ENCODE data around the gene ABTB2.

The ABTB2 gene

GRCh38 chr11:34132261-34132965 lies 225.4 kb downstream of the ABTB2 start:
- ChIA-PET CTCF (interaction anchor here (0.5 to 1.3 kb wide), 3 partner anchors 10 to 397 kb away, joined by 3 to 4 read pairs (median 3); no protein-coding TSS in a partner anchor), POLR2A (ENCODE audit: low non-redundant PET) (no interaction called here)
- no peak for DNase-seq (ENCODE audit: low spot score)
- no peak overlapping the region for H3K27ac ChIP-seq
- TF ChIP-seq CTCF (conservative IDR thresholded peaks at IDR 0.05; ENCODE audit: low read depth): no peak

DNA sequence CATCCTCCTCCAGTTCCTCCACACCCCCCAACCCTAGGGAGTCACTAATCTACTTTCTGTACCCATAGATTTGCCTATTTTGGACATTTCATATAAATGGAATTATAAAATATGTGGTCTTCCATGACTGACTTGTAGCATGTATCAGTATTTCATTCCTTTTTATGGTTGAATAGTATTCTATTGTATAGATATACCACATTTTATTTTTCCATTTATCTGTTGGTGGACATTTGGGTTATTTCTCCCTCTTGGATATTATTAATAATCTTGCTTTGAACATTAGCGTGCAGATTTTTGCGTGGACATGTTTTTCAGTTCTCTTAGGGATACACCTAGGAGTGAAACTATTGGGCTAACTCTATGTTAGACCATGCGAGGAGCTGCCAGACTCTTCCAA lies 229.0 kb downstream of the ABTB2 start:
- DNase-seq (ENCODE audit: low spot score): no peak
- no peak overlapping the region for H3K27ac ChIP-seq
- ChIA-PET POLR2A (ENCODE audit: low non-redundant PET) (no interaction called here), CTCF (interaction anchor here (0.7 kb wide), 1 partner anchor 142 kb away, joined by 4 read pairs; no protein-coding TSS in a partner anchor)
- TF ChIP-seq CTCF (conservative IDR thresholded peaks at IDR 0.05; ENCODE audit: low read depth): no peak

GRCh38 chr11:34126959-34127848 lies 230.6 kb downstream of the ABTB2 start:
- CTCF ChIA-PET: interaction anchor here (0.6 to 1.0 kb wide), 2 partner anchors 9 to 157 kb away, joined by 4 read pairs; no protein-coding TSS in a partner anchor
- no peak overlapping the region for H3K27ac ChIP-seq
- POLR2A ChIA-PET (ENCODE audit: low non-redundant PET): no interaction called here
- TF ChIP-seq CTCF (conservative IDR thresholded peaks at IDR 0.05; ENCODE audit: low read depth): no peak
- DNase-seq (ENCODE audit: low spot score): no peak

- CTCF ChIA-PET: interaction anchor here (0.6 to 0.7 kb wide), 2 partner anchors 375 to 760 kb away, joined by 5 read pairs; no protein-coding TSS in a partner anchor
- no peak for TF ChIP-seq CTCF (conservative IDR thresholded peaks at IDR 0.05; ENCODE audit: low read depth)
- POLR2A ChIA-PET (ENCODE audit: low non-redundant PET): no interaction called here
- no peak for DNase-seq (ENCODE audit: low spot score)
- no peak overlapping the region for H3K27ac ChIP-seq
Measured at GRCh38 chr11:34124885-34125668, 232.7 kb downstream of the ABTB2 start.

DNA sequence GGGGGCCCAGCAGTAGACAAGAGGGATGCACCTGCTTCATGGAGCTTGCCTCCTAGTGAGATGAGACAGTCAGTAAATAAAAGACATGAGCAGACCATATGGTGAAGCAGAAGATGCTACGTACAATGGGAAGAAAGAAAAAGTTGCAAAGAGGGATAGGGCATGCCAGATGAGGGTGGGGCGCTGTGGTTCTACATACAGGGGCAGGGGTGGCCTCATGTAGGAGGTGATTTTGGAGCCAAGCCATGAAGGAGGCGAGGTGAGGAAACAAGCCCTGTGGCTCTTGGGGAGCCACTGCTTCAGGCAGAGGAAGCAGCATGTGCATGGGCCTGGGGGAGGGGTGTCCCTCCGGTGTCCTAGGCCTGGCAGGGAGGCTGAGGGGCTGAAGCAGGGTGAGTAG lies 237.2 kb downstream of the ABTB2 start:
- DNase-seq (ENCODE audit: low spot score): no peak
- no peak overlapping the region for H3K27ac ChIP-seq
- POLR2A ChIA-PET (ENCODE audit: low non-redundant PET): no interaction called here
- TF ChIP-seq CTCF (conservative IDR thresholded peaks at IDR 0.05; ENCODE audit: low read depth): no peak
- CTCF ChIA-PET: no interaction called here

- ChIA-PET POLR2A (ENCODE audit: low non-redundant PET) (no interaction called here), CTCF (no interaction called here)
- no peak for DNase-seq (ENCODE audit: low spot score)
- no peak for TF ChIP-seq CTCF (conservative IDR thresholded peaks at IDR 0.05; ENCODE audit: low read depth)
- H3K27ac ChIP-seq: no peak overlapping the region
Measured at GRCh38 chr11:34114471-34114870, 243.3 kb downstream of the ABTB2 start.
